DOHH2 (cell line): ENCODE data around the gene PRRT2.
A peak's percentile ranks its signal among the peaks of the same experiment; 100 is the strongest.

Experiments used
- H3F3A ChIP-seq: fragments of 200-600 bp; sonication (generic), shearing (Covaris generic); 2 replicates; pipeline ENCODE4 v1.6.0; 2016; ENCODE audit warnings: antibody characterized with exemption, mild to moderate bottlenecking; ENCODE audit not compliant: control insufficient read depth, insufficient read depth
- H3K27ac ChIP-seq: fragments of 200-600 bp; sonication (generic); 2 replicates; pipeline ENCODE4 v1.5.1; 2014; ENCODE audit warnings: low read depth, mild to moderate bottlenecking, low read length, moderate library complexity
- H3K27me3 ChIP-seq: fragments of 200-600 bp; sonication (generic); 2 replicates; pipeline ENCODE4 v1.6.1; 2014; ENCODE audit warnings: mild to moderate bottlenecking, low read length, mixed read lengths; ENCODE audit not compliant: control insufficient read depth
- H3K36me3 ChIP-seq: fragments of 200-600 bp; sonication (generic); 2 replicates; pipeline ENCODE4 v1.6.1; 2014; ENCODE audit warnings: mild to moderate bottlenecking, low read length, moderate library complexity, mixed read lengths; ENCODE audit not compliant: control insufficient read depth
- H3K4me1 ChIP-seq: fragments of 200-600 bp; sonication (generic); 2 replicates; pipeline ENCODE4 v1.6.1; 2014; ENCODE audit warnings: mild to moderate bottlenecking, low read length, mixed read lengths; ENCODE audit not compliant: control insufficient read depth
- H3K4me2 ChIP-seq: fragments of 200-600 bp; sonication (generic); 2 replicates; pipeline ENCODE4 v1.6.0; 2014; ENCODE audit warnings: mild to moderate bottlenecking, low read length, moderate library complexity
- H3K4me3 ChIP-seq: fragments of 200-600 bp; sonication (generic); 2 replicates; pipeline ENCODE4 v1.5.1; 2014; ENCODE audit warnings: mild to moderate bottlenecking, low read length, mixed read lengths
- H3K79me2 ChIP-seq: fragments of 200-600 bp; sonication (generic); 2 replicates; pipeline ENCODE4 v1.6.1; 2014; ENCODE audit warnings: mild to moderate bottlenecking, low read length, mixed read lengths; ENCODE audit not compliant: control insufficient read depth
- H3K9me2 ChIP-seq: fragments of 200-600 bp; sonication (generic); replicated peaks from 2 replicates; pipeline ENCODE4 v1.6.1; 2014; ENCODE audit warnings: mild to moderate bottlenecking, low read length, mixed read lengths; ENCODE audit not compliant: control insufficient read depth
- H3K9me3 ChIP-seq: fragments of 200-600 bp; sonication (generic); 2 replicates; pipeline ENCODE4 v1.6.1; 2014; ENCODE audit warnings: antibody characterized with exemption, low read length, mixed read lengths; ENCODE audit not compliant: control insufficient read depth, insufficient read depth
- H4K20me1 ChIP-seq: fragments of 200-600 bp; sonication (generic); 2 replicates; pipeline ENCODE4 v1.6.0; 2014; ENCODE audit warnings: low read depth, mild to moderate bottlenecking, antibody characterized with exemption, low read length, moderate library complexity; ENCODE audit not compliant: control insufficient read depth, insufficient read depth
- CTCF ChIP-seq: fragments of 200-600 bp; sonication (generic); IDR thresholded peaks from one replicate; pipeline ENCODE4 v1.5.1; 2014; ENCODE audit warnings: antibody characterized with exemption, mild to moderate bottlenecking, low read depth, low read length; ENCODE audit not compliant: poor library complexity, severe bottlenecking
- EZH2phosphoT487 ChIP-seq: fragments of 200-600 bp; sonication (generic); IDR thresholded peaks from 2 replicates; pipeline ENCODE4 v1.6.1; 2017; ENCODE audit warnings: borderline replicate concordance, mild to moderate bottlenecking, antibody characterized with exemption, low read length, moderate library complexity, mixed read lengths

Gene PRRT2

GRCh38 chr16:29811170-29811895 is 660 bp upstream of the PRRT2 start:
- no peak for TF ChIP-seq EZH2phosphoT487
- TF ChIP-seq CTCF, result no peak
- Histone ChIP-seq H3K27ac (peak overlapping the region; percentile 7; the same call in 1 of the 2 replicates), H3K9me2 (no peaks in the 10 kb centered on the region), H3K4me2 (peak overlapping the region; percentile 97), H3K9me3 (no peaks in the 10 kb centered on the region), H3K4me3 (peak overlapping the region; percentile 97), H3K79me2 (peaks cover 28% of the 10 kb centered on the region), H3K4me1 (peaks cover 72% of the 10 kb centered on the region), H3K27me3 (no peaks in the 10 kb centered on the region), H3K36me3 (peaks cover 39% of the 10 kb centered on the region), H3F3A (peaks cover 13% of the 10 kb centered on the region), H4K20me1 (peaks cover 24% of the 10 kb centered on the region)

- Histone ChIP-seq H3K79me2 (peaks cover 35% of the 10 kb centered on the region), H4K20me1 (peaks cover 27% of the 10 kb centered on the region), H3K4me3 (no peak overlapping the region), H3K9me3 (no peaks in the 10 kb centered on the region), H3K9me2 (no peaks in the 10 kb centered on the region), H3K4me2 (no peak overlapping the region), H3K27me3 (no peaks in the 10 kb centered on the region), H3F3A (peaks cover 13% of the 10 kb centered on the region), H3K36me3 (peaks cover 39% of the 10 kb centered on the region), H3K27ac (no peak overlapping the region), H3K4me1 (peaks cover 80% of the 10 kb centered on the region)
- no peak for TF ChIP-seq EZH2phosphoT487
- no peak for TF ChIP-seq CTCF
Observed at GRCh38 chr16:29812754-29813643, 1.0 kb downstream of the PRRT2 start.

GRCh38 chr16:29813644-29814562 is 1.9 kb downstream of the PRRT2 start:
- H3K9me3 ChIP-seq, result no peaks in the 10 kb centered on the region
- H3F3A ChIP-seq, result peaks cover 13% of the 10 kb centered on the region
- H3K4me3 ChIP-seq, result peak overlapping the region; percentile 93
- peak overlapping the region; percentile 89; the same call in 1 of the 2 replicates for H3K27ac ChIP-seq
- H3K4me2 ChIP-seq, result peak overlapping the region; percentile 98
- H3K27me3 ChIP-seq, result no peaks in the 10 kb centered on the region
- H3K79me2 ChIP-seq, result peaks cover 35% of the 10 kb centered on the region
- TF ChIP-seq CTCF, result no peak
- no peak for TF ChIP-seq EZH2phosphoT487
- H4K20me1 ChIP-seq, result peaks cover 20% of the 10 kb centered on the region
- peaks cover 80% of the 10 kb centered on the region for H3K4me1 ChIP-seq
- peaks cover 39% of the 10 kb centered on the region for H3K36me3 ChIP-seq
- no peaks in the 10 kb centered on the region for H3K9me2 ChIP-seq
